Hepatocyte (in vitro differentiated cells): ENCODE results near the gene SPRYD4. TPM values are rescaled to one million over a fixed set of nuclear protein-coding genes. Genes with fewer than 3 reads are reported as not detected.

ENCODE experiments used
- DNase-seq: peaks from one replicate; pipeline ENCODE4 v3.0.0-alpha.2; 2016; ENCODE audit warnings: low spot score
- H2AFZ ChIP-seq: fragments of 200-600 bp; sonication (generic); 2 replicates; pipeline ENCODE4 v1.6.0; 2016; ENCODE audit warnings: antibody characterized with exemption, mild to moderate bottlenecking
- H3K27ac ChIP-seq: fragments of 200-600 bp; sonication (generic); 2 replicates; pipeline ENCODE4 v1.5.1; 2016; ENCODE audit warnings: mild to moderate bottlenecking
- H3K27me3 ChIP-seq: fragments of 200-600 bp; sonication (generic); 2 replicates; pipeline ENCODE4 v1.6.1; 2016
- H3K36me3 ChIP-seq: fragments of 200-600 bp; sonication (generic); replicated peaks from 2 replicates; pipeline ENCODE4 v1.5.1; 2016; ENCODE audit warnings: low read depth; ENCODE audit not compliant: insufficient read depth
- H3K4me1 ChIP-seq: fragments of 200-600 bp; sonication (generic); 2 replicates; pipeline ENCODE4 v1.5.1; 2016; ENCODE audit warnings: mild to moderate bottlenecking, moderate library complexity; ENCODE audit not compliant: insufficient read depth
- H3K4me2 ChIP-seq: fragments of 200-600 bp; sonication (generic); 2 replicates; pipeline ENCODE4 v1.6.0; 2016
- H3K4me3 ChIP-seq: fragments of 200-600 bp; sonication (generic); 2 replicates; pipeline ENCODE4 v1.5.1; 2016; ENCODE audit warnings: mild to moderate bottlenecking
- H3K79me2 ChIP-seq: fragments of 200-600 bp; sonication (generic); 2 replicates; pipeline ENCODE4 v1.6.0; 2017; ENCODE audit warnings: mild to moderate bottlenecking
- H3K9me2 ChIP-seq: fragments of 200-600 bp; sonication (generic); replicated peaks from 2 replicates; pipeline ENCODE4 v1.6.0; 2017; ENCODE audit warnings: mild to moderate bottlenecking; ENCODE audit not compliant: insufficient read depth
- H3K9me3 ChIP-seq: fragments of 200-600 bp; sonication (generic); 2 replicates; pipeline ENCODE4 v1.5.1; 2016; ENCODE audit warnings: low read depth, mild to moderate bottlenecking
- H4K20me1 ChIP-seq: fragments of 200-600 bp; sonication (generic); 2 replicates; pipeline ENCODE4 v1.6.0; 2016; ENCODE audit warnings: mild to moderate bottlenecking; ENCODE audit not compliant: insufficient read depth, poor library complexity, severe bottlenecking
- EZH2 ChIP-seq: fragments of 200-600 bp; sonication (generic); IDR thresholded peaks from 2 replicates; pipeline ENCODE4 v1.6.1; 2016; ENCODE audit warnings: antibody characterized with exemption, mild to moderate bottlenecking, borderline replicate concordance
- EZH2phosphoT487 ChIP-seq: fragments of 200-600 bp; sonication (generic); IDR thresholded peaks from one replicate; pipeline ENCODE4 v1.6.1; 2018; ENCODE audit warnings: antibody characterized with exemption, mild to moderate bottlenecking, low read depth, moderate library complexity; ENCODE audit not compliant: unreplicated experiment, severe bottlenecking
- WGBS: methylation state at CpG from one replicate; pipeline ENCODE4 v1.1.6; 2016; ENCODE audit warnings: low lambda C conversion rate; ENCODE audit errors: missing lambda C conversion rate; 5-methylcytosine and 5-hydroxymethylcytosine counted together
- polyA plus RNA-seq: library from polyadenylated mRNA; unstranded; fragments of >200 nt; fragmentation: Nextera tagmentation; extraction: Ambion mirVana; gene quantifications from 2 replicates; pipeline ENCODE4 v1.2.1, GENCODE V29; 2016
- total RNA-seq: library from RNA; depleted of rRNA; stranded (reverse); fragments of >200 nt; gene quantifications from 2 replicates; pipeline ENCODE4 v1.2.3, GENCODE V29; 2014
- TF ChIP-seq, protein P1 (sequence below): fragments of 200-600 bp; sonication (generic); IDR thresholded peaks from 2 replicates; pipeline ENCODE4 v1.5.1; 2016; ENCODE audit warnings: antibody characterized with exemption, mild to moderate bottlenecking; ENCODE audit not compliant: poor library complexity

The SPRYD4 gene
- total and polyA plus RNA-seq, 2 experiments from 2014 or later: 2.5 to 3.2 TPM

DNA sequence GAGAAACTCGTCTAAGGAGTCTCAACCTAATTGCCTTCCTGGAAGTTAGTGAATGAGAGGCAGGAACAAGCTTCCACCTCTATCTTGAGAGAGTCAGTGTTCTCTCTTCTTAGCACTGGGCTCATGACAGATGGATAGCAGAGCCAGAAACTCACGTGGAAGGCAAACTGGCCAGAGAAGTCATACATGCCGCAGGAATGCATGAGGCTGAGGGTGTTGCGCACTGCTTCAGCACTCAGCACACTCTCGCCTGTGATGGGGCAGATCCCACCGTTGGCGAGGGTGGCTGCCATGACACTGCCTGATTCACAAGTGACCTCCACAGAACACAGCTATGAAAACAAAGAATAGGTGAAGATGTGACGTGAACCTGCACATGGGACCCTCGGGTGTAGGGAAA is 6.0 kb downstream of the SPRYD4 start:
- Histone ChIP-seq H3K4me2 (no peak overlapping the region), H3K9me3 (no peaks in the 10 kb centered on the region), H4K20me1 (no peaks in the 10 kb centered on the region), H3K4me3 (no peak overlapping the region), H3K27ac (no peak overlapping the region), H3K79me2 (peaks cover 15% of the 10 kb centered on the region), H2AFZ (no peak overlapping the region), H3K36me3 (no peaks in the 10 kb centered on the region), H3K9me2 (no peaks in the 10 kb centered on the region), H3K4me1 (no peaks in the 10 kb centered on the region), H3K27me3 (no peaks in the 10 kb centered on the region)
- DNase-seq: no peak
- TF ChIP-seq, protein P1, sequence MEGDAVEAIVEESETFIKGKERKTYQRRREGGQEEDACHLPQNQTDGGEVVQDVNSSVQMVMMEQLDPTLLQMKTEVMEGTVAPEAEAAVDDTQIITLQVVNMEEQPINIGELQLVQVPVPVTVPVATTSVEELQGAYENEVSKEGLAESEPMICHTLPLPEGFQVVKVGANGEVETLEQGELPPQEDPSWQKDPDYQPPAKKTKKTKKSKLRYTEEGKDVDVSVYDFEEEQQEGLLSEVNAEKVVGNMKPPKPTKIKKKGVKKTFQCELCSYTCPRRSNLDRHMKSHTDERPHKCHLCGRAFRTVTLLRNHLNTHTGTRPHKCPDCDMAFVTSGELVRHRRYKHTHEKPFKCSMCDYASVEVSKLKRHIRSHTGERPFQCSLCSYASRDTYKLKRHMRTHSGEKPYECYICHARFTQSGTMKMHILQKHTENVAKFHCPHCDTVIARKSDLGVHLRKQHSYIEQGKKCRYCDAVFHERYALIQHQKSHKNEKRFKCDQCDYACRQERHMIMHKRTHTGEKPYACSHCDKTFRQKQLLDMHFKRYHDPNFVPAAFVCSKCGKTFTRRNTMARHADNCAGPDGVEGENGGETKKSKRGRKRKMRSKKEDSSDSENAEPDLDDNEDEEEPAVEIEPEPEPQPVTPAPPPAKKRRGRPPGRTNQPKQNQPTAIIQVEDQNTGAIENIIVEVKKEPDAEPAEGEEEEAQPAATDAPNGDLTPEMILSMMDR: no peak
- TF ChIP-seq EZH2phosphoT487 (no peak), EZH2 (no peak)
- 93% methylated on average over 9 of the region's 9 CpGs for WGBS

DNA sequence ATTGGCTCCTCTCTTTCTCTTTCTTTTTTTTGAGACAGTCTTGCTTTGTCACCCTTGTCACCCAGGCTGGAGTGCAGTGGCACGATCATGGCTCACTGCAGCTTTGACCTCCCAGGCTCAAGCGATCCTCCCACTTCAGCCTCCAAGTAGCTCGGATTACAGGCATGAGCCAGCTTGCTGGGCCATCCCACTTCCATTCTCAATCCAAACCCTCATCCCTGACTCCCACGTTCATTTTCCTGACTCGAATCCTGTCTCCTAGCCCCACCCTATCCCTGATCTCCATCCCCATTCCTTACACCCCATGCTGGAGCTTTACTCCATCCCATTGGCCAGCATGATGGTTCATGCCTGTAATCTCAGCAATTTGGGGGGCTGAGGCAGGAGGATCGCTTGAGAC is 7.8 kb downstream of the SPRYD4 start:
- no peak overlapping the region for H3K27ac ChIP-seq
- no peaks in the 10 kb centered on the region for H3K27me3 ChIP-seq
- TF ChIP-seq EZH2phosphoT487 (no peak), EZH2 (no peak)
- TF ChIP-seq, protein P1: no peak
- DNase-seq: no peak
- no peaks in the 10 kb centered on the region for H3K36me3 ChIP-seq
- no peaks in the 10 kb centered on the region for H3K9me3 ChIP-seq
- 96% methylated on average over 5 of the region's 6 CpGs for WGBS
- no peaks in the 10 kb centered on the region for H4K20me1 ChIP-seq
- no peak overlapping the region for H3K4me2 ChIP-seq
- no peaks in the 10 kb centered on the region for H3K9me2 ChIP-seq
- H2AFZ ChIP-seq: no peak overlapping the region
- H3K4me3 ChIP-seq: no peak overlapping the region
- H3K4me1 ChIP-seq: no peaks in the 10 kb centered on the region
- H3K79me2 ChIP-seq: no peaks in the 10 kb centered on the region

DNA sequence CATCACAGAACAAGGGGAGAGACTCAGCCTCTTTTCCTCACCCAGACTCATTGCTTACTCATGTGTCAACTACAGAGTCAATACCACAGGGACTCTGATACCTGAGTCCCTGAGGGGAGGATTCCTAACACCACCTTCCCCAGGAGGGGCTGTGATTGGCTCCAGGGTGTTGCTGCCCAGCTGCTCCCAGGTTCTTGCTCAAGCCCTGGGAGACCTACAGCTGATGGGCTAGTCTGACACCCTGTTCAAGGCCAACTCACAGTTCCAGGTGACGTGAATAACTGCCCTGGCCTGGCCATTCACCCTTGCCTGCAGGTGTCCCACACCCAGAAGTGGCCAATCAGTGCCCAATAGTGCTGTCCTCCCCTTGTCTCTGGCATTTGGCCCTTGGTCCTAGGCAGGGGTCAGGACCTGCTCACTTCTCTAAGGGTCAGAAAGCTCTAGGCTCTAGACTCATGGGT is 8.6 kb downstream of the SPRYD4 start:
- H4K20me1 ChIP-seq: no peaks in the 10 kb centered on the region
- TF ChIP-seq, protein P1: no peak
- H3K4me1 ChIP-seq: no peaks in the 10 kb centered on the region
- no peak overlapping the region for H3K4me2 ChIP-seq
- peak; percentile 61 for DNase-seq
- no peak overlapping the region for H3K4me3 ChIP-seq
- WGBS: 67% methylated on average over 1 of the region's 1 CpG
- no peak overlapping the region for H2AFZ ChIP-seq
- H3K36me3 ChIP-seq: no peaks in the 10 kb centered on the region
- no peaks in the 10 kb centered on the region for H3K9me2 ChIP-seq
- H3K27ac ChIP-seq: peak overlapping the region; percentile 31
- H3K79me2 ChIP-seq: no peaks in the 10 kb centered on the region
- no peaks in the 10 kb centered on the region for H3K9me3 ChIP-seq
- no peaks in the 10 kb centered on the region for H3K27me3 ChIP-seq
